Left hindlimb (tissue), 1 donor: ENCODE data around the gene COX10.
"Not testable (repeated sequence)": the region's sequence is repeated elsewhere in the genome, so short reads cannot be mapped to it uniquely, and the experiment has no call there.

Source experiments
- DNase-seq: peaks from one replicate; pipeline ENCODE4 v3.0.0-alpha.2; 2018

COX10 gene

DNA sequence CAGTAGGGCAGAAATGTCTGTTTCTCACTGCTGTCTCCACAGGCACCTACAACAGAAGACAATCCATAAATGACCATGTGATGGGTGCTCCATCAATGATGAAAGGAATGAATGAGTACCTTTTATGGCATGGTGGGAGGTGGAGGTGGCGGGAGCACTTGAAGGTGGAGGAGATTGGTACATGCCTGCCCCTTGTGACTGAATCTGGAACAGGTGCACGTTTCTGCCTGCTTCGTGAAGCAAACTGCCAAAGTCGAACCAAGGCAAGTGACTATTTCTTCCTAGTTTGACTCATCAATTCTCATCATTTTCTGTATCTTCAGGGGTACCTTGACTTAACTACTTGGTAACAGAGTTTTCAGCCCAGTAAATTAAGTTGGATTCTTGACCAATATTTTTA, 141.9 kb downstream of the COX10 start:
- no peak for DNase-seq

DNA sequence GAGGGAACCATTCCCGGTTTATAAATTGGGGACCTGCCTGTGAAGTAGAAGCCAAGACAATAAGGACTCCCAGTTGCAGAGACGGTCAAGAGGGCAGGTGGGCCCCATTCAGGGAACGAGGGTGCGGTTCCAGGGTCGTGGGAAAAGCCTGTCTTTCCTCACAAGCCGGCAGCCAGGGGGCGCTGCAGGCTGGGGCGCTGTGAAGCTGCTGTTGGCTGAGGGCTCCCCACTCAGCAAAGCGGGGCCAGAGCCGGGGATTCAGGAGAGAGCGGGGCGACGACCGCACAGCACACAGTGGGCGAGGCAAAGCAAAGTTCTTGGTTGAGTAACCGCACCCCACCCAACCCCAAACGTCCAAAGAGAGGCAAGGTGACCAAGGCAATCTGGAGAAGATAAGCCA, 142.5 kb downstream of the COX10 start:
- no peak for DNase-seq

DNA sequence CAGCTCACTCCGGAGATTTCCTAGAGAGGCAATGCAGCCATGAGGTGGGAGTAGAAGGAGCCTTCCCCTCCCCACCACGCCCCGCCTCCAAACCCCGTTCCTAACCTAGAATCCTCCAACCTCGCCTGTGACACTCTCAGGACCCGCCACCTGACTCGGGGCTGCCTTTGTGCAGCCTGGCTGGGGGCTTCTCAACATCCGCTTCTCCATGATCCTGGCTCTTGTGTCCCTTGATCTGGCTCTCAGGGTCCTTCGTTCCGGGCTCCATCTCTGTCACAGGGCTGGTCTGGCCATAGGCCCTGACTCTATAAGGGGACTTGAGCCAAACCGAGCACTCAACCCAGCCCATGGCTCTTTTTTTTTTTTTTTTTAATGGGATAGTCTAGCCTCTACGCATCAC, 143.1 kb downstream of the COX10 start:
- DNase-seq: no peak

DNA sequence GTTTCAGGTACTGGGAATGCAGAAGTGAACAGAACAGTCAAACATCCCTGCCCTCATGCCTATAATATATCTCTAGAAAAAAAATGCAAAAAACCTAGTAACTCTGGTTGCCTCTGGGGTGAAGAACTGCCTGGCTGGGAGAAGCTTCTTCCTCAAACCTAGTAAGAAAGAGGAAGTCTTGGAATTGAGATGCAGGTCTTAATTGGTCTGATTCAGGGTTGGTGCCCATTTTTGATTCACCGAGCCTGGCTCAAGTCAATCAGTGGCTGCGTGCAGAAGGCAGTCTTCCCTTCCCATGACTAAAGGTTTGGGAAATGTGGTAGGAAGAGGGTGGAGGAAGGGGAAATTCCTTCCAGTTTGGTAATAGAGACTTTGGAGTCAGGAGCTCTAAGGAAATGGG, 145.0 kb downstream of the COX10 start:
- DNase-seq: no peak

DNA sequence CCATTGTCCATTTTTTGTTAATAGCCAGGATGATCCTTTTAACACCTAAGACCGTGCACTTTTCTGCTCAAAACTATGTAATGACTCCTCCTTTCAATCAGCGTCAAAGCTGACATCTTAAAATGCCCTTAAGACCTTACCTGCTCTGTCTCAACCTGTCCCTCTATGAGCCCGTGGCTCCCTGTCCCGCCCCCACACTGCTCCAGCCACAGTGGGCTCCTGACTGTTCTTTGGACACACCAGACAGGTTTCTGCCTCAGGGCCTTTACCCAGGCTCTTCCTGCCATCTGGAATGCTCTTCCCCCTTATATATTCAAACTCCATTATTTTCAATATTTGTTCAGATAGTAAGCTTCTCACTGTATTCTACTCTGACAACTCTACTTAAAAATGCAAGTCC, 153.3 kb downstream of the COX10 start:
- DNase-seq: no peak

DNA sequence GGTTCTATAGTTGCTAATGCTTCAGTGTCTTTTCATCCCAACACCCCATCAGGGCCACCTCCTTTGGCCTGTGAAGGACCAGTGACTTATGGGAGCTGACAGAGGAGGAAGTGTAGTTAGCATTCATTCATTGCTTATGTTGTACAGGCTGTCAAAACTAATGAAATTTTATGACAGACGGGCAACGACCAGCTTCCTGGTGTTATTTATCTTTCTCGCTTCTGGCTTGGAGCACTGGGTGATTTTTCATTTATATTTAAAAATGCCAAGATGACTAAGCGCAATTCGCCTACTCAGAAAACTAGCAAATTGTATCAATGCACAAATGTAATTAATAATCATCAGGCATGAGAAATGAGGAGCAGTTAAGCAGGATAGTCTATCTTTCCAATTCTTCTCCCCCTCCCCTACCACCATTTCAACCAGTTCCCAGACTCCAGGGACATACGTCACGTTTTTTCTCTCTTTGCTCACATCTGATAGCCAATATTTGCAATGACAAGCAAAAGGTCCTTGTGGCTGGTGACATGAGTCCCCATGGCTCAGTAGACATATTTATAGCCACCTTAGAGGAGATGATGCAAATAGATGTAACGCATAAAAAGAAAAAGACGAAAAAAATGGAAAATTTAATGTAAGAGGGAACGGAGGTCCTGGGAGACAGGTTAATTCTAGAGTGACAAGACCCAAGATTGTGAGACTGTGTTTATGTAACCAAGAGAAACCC, 156.1 kb downstream of the COX10 start:
- DNase-seq: no peak

DNA sequence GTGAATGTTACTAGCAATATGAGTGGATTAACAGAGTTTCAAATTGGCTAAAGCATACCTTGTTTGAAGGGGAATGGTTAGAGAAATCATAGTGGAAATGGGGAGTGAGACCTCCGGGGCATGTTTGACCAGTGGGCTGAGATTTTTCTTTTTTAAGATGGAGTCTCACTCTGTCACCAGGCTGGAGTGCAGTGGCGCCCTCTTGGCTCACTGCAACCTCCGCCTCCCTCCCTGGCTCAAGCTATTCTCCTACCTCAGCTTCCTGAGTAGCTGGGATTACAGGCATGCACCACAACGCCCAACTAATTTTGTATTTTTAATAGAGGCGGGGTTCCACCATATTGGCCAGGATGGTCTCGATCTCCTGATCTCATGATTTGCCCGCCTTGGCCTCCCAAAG, 157.7 kb downstream of the COX10 start:
- DNase-seq: no peak

DNA sequence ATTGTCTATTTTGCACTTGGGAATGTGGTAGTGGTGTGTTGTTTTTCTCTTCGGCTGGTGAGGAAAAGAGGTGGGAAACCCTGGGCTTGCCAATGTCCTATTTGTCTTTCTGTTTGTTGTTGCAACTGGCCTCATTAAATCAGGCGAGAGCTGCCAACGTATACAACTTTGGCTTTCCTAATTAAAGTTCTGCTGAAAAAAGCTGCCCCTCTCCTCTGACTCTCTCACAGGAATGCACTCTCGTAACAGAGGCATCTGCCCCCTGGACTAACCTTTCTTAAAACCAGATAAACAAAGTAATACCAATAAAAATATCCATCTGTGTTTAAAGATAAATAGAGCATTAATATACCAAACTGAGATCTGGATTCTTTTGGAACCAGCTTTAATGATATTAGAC, 159.6 kb downstream of the COX10 start:
- DNase-seq: no peak

DNA sequence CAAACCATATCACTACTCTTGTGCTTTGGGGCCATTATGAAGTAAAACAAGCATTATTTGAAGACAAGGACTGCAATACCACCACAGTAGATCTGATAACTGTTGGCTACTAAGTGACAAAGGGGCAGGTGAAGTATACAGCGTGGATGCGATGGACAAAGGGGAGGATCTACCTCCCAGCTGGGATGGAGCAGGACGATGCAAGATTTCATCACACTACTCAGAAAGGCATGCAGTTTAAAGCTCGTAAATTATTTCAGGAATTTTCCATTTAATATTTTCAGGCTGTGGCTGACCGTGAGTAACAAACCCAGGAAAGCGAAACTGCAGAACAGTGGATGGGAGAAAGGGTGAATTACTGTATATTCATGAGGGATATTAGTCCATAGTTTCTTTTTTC, 161.9 kb downstream of the COX10 start:
- not testable (repeated sequence) for DNase-seq

DNA sequence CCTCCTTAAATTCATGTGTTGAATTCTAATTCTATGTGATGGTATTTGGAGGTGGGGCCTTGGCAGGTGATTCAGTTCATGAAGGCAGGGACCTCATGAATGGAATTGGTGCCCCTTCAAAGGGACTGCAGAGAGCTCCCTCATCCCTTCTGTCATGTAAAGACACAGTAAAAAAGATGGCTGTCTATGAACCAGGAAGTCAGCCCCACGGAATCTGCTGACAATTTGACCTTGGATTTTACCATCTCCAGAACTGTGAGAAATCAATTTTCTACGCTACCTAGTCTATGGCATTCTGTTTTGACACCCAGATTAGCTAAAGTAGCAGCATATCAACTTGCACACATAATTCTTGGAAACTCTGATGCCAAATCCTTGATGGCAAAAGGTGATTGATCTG, 165.7 kb downstream of the COX10 start:
- DNase-seq: not testable (repeated sequence)

DNA sequence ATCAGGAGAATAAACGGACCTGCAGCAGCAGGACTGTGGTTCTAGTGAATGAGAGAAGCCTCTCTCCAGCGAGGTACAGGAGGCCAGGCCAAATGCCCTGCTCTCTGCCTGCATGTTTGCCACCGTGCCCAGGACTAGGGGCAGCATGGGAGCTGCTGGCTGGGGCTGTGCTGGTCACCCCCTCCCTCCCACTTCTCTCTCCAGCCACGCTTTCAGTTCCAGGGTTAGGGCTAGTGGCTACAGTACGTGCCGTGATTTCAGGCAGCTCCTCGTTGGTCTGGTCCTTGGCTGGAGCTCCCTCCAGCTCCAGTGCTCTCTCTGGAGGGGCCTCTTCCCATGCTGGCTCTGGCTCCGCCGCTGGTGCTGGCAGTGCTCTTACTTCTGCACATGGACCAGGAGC, 166.7 kb downstream of the COX10 start:
- not testable (repeated sequence) for DNase-seq

DNA sequence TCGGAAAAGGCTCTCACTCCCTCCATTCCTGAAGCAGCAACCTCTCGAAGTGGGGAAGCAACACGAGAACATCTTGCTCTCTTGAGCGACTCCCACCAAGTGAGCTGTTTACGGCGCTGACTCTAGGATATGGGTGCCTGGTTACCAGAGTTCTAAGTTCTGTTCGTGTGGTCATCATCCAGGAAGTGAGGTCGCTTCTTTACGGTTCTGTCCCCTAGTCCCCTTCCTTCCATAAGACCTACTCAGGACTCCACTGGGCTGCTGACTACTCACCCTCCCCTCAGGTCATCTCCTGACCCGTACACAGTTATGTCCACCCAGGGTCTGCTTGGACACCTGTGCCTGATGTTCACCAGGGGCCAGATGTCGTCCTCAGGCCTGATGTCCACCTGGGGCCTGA, 167.5 kb downstream of the COX10 start, which contains the start of gene CDRT15:
CDRT15 (minus strand) TSS at position 101 of the 400 bp plus-strand sequence; CDS start at position 72, 29 bp downstream.
- not testable (repeated sequence) for DNase-seq

DNA sequence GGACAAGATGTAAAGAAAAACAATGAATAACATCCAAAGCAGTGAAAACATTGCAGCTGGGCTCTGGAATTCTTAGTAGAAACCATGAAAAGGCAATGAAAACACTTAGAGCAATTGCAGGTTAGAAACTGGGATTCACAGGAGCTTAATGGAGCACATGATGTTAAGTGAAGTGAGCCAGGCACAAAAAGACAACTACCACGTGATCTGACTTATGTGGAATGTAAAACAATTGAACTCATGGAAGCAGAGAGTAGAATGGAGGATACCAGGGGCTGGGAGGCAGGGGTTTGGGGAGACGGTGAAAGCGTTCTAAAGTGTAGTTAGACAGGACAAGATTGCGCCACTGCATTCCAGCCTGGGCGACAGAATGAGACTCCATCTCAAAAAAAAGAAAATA, 170.0 kb downstream of the COX10 start:
- not testable (repeated sequence) for DNase-seq

DNA sequence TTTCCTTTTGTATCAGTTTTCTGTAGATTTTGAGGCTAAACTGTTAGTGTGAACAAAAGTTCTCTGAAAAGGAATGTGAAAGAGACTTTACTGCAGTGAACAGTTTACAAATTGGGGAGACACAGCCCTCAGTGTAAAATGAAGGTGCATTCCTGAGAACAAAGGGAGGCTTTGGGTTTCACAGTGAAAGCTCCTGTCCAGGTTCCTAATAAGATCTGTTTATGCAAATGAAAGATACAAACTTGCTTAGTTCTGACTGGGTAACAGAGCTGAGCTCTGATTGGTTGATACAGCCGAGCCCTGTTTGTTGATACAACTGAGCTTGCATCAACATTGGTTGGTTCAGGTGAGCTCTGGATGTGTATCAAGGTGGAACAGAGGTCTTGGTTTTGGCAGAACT, 175.7 kb downstream of the COX10 start:
- no peak for DNase-seq

DNA sequence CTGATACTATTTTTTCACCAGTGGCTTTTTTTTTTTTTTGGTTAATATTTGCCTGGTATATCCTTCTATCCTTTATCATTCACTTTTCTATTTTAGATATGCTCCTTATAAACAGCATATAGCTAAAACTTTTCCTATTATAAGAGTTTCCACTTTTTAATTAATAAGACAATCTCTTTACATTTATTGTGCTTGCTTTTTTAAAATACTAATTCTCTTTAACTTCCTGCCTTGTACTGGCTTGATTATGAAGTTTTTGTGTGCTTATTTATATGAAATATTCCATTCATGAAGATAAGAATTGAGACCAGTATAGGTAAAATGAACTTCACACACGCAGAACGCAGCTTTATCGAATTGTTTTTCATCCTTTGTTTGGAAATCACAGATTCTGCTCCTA, 176.3 kb downstream of the COX10 start:
- no peak for DNase-seq
